ENCODE measurements around the gene KCNA10. TPM values are rescaled to one million over a fixed set of nuclear protein-coding genes. Genes with fewer than 3 reads are reported as not detected.

Gene KCNA10
- total and polyA plus RNA-seq, 2 donors (not counting 3 experiments of a cell fraction or from before 2014, with no cell fraction given) = not detected

DNA sequence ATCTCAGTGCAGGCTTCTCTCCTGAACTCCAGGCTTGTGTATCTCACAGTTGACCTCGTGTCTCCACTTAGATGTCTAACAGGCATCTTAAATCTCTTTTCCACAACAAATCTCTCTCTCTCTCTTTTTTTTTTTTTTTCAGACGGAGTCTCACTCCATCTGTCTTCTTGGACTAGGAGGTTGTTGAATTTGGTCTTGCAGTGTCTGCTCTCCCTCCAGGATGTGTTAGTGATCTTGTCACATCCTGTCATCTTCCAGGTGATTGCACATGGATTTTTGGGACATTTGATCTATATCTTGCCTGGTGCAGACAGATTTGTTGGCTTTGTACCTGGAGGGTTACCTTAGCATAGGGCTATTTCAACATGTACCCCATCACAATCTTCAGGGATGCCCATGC lies 26.5 kb upstream of the KCNA10 start:
- Histone ChIP-seq H3K9me1 (replicated peaks; ENCODE audit: control insufficient read depth, extremely low read depth, insufficient read depth, low read length) (no peaks in the 10 kb centered on the region), H4K20me1 (replicated peaks; ENCODE audit: control insufficient read depth, extremely low read depth, insufficient read depth, low read length) (no peaks in the 10 kb centered on the region), H3K9ac (replicated peaks; ENCODE audit: extremely low read depth, insufficient read depth, low read length) (no peak overlapping the region), H3K4me1 (ENCODE audit: control insufficient read depth, extremely low read depth, insufficient read depth, low read length) (no peaks in the 10 kb centered on the region), H3K4me2 (ENCODE audit: insufficient read depth, low read length) (no peak overlapping the region), H2AFZ (ENCODE audit: low read depth, low read length) (no peak overlapping the region), H3K4me3 (replicated peaks in 1 of 3; ENCODE audit: insufficient read depth in 1 of 3, low read depth in 1 of 3, low read length in 3 of 3) (no peak overlapping the region), H3K27ac (ENCODE audit: insufficient read depth, low read depth, low read length) (no peak overlapping the region), H3K27me3 (ENCODE audit: control insufficient read depth in 2 of 2, insufficient read depth in 2 of 2, low read length in 2 of 2) (peaks cover 3% of the 10 kb centered on the region in 2 experiments), H3K36me3 (ENCODE audit: control insufficient read depth in 2 of 2, extremely low read depth in 1 of 2, insufficient read depth in 2 of 2, low read length in 2 of 2) (no peaks in the 10 kb centered on the region), H3K79me2 (ENCODE audit: control insufficient read depth, insufficient read depth, low read length) (no peaks in the 10 kb centered on the region), H3K9me3 (replicated peaks; ENCODE audit: control insufficient read depth, insufficient read depth, low read length) (no peaks in the 10 kb centered on the region)
- TF ChIP-seq GATA2 (IDR thresholded peaks at IDR 0.05; ENCODE audit: insufficient read depth, insufficient read length, low read depth, low read length) = no peak
- no peak for TF ChIP-seq EZH2 (IDR thresholded peaks at IDR 0.05; ENCODE audit: borderline replicate concordance, low read depth, low read length, severe bottlenecking)
- no peak for TF ChIP-seq JUN (IDR thresholded peaks at IDR 0.05; ENCODE audit: borderline replicate concordance, insufficient read depth, insufficient read length, low read depth)
- TF ChIP-seq, protein P1, sequence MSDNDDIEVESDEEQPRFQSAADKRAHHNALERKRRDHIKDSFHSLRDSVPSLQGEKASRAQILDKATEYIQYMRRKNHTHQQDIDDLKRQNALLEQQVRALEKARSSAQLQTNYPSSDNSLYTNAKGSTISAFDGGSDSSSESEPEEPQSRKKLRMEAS (IDR thresholded peaks at IDR 0.05; ENCODE audit: insufficient read depth, insufficient read length) = no peak
- no peak for TF ChIP-seq POLR2A (IDR thresholded peaks at IDR 0.05; ENCODE audit: low read depth, low read length)
- no peak for TF ChIP-seq MYC (IDR thresholded peaks at IDR 0.05; ENCODE audit: low read depth, low read length)
- TF ChIP-seq POLR2AphosphoS5 (IDR thresholded peaks at IDR 0.05; ENCODE audit: insufficient read depth, low read depth, low read length) = no peak
- TF ChIP-seq, protein P2, sequence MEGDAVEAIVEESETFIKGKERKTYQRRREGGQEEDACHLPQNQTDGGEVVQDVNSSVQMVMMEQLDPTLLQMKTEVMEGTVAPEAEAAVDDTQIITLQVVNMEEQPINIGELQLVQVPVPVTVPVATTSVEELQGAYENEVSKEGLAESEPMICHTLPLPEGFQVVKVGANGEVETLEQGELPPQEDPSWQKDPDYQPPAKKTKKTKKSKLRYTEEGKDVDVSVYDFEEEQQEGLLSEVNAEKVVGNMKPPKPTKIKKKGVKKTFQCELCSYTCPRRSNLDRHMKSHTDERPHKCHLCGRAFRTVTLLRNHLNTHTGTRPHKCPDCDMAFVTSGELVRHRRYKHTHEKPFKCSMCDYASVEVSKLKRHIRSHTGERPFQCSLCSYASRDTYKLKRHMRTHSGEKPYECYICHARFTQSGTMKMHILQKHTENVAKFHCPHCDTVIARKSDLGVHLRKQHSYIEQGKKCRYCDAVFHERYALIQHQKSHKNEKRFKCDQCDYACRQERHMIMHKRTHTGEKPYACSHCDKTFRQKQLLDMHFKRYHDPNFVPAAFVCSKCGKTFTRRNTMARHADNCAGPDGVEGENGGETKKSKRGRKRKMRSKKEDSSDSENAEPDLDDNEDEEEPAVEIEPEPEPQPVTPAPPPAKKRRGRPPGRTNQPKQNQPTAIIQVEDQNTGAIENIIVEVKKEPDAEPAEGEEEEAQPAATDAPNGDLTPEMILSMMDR (IDR thresholded peaks at IDR 0.05; ENCODE audit: extremely low read depth in 1 of 2, insufficient read depth in 1 of 2, low read depth in 1 of 2, low read length in 2 of 2) = no peak
- TF ChIP-seq FOS (IDR thresholded peaks at IDR 0.05; ENCODE audit: borderline replicate concordance, insufficient read depth, low read length) = no peak
- dilution Hi-C loops (cut with MboI; ENCODE audit: extremely low pct_ligation_motif_present, low sequenced_read_pairs) = no loop called here
- POLR2A ChIA-PET = no interaction called here
- FAIRE-seq (no peak), DNase-seq (ENCODE audit: low read depth, low spot score) (no peak)
- CTCF ChIA-PET = interaction anchor here (1.1 to 1.6 kb wide), 3 partner anchors 10 to 73 kb away, joined by 3 to 7 read pairs (median 4); no protein-coding TSS in a partner anchor
- BruUV-seq (replicated peaks) = no TSS peak
- intact Hi-C loops (cut with micrococcal nuclease) = no loop called here
